Umbilical cord (tissue), 2 donors: ENCODE measurements around the gene AIF1L. TPM values are rescaled to one million over a fixed set of nuclear protein-coding genes. Genes with fewer than 3 reads are reported as not detected.
"Not testable (repeated sequence)": the region's sequence is repeated elsewhere in the genome, so short reads cannot be mapped to it uniquely, and the experiment has no call there.

Experiments used
- DNase-seq: peaks from one replicate; pipeline ENCODE4 v3.0.0-alpha.2; 2015; ENCODE audit warnings: low spot score
- total RNA-seq: library from RNA; depleted of rRNA; stranded (reverse); fragments of >200 nt; gene quantifications from one replicate; pipeline ENCODE4 v1.2.3, GENCODE V29; 2014; ENCODE audit warnings: low replicate concordance; ENCODE audit not compliant: insufficient read depth

The AIF1L gene
- total RNA-seq, 1 donor from 2014 or later = 35.4 TPM

DNA sequence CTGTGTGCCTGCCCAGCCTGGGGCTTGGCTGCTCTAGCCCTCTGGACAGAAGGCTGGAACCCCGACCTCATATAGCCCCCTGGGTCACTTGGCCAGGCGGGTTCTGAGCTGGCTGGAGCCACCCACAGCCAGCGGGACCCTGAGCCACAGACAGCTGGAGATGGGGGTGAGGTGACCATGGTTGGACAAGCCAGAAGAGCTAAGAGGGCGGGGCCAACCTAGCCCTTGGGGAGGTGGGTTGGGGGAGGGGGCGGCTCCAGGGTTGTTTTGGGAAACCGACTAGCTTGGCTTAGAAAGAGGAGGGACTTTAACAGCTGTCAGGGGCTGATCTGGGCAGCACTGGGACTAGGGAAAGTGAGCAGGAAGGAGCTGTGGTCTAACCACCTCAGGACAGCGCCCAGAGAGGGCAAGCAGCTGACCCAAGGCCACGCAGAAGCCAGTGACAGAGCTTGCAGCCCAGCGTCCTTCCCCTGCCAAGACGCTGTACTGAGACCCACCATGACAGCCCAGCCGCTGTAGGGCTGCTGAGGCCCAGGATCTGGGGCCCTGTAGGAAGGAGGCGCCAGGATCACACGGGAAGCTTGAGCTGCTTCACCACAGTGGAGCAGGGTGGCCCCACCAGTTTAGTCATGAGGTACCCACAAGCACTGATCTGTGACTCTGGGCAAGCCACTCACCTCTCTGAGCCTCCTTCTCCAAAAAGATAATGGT lies 2.2 kb downstream of the AIF1L start:
- DNase-seq = no peak

DNA sequence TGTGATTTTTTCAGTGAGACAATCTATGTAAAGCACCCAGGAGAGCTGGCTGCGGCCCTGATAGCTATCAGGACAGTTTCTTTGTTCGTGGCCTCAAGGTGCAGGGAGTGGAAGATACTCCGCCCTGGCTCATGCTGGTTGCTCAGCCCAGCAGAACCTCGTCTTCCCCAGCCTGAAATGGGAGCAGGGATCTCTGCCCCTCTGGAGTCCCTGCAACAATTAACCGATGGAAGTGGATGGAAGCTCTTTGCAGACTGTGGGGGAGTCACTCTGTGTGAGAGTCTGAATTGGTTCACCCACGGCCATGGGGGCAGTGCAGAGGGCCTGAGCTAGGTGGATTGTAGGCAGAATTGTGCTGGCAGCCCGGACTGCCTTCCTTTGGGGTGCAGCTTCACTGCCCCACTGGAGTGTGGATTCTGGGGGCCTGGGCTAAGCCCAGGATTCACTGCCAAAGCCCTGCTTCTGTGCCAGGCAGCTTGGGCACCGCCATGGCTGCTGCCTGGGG lies 2.8 kb downstream of the AIF1L start:
- DNase-seq = no peak

DNA sequence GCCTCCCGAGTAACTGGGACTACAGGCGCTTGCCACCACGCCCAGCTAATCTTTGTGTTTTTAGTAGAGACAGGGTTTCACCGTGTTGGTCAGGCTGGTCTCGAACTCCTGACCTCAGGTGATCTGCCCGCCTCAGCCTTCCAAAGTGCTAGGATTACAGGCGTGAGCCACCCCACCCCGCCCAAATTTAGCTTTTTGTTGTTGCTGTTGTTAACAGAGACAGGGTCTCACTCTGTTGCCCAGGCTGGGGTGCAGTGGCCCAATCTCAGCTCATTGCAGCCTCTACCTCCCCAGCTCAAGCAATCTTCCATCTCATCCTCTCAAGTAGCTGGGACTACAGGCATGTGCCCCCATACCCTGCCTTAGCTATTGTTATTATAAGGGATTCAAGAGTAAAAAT lies 3.5 kb downstream of the AIF1L start:
- not testable (repeated sequence) for DNase-seq

DNA sequence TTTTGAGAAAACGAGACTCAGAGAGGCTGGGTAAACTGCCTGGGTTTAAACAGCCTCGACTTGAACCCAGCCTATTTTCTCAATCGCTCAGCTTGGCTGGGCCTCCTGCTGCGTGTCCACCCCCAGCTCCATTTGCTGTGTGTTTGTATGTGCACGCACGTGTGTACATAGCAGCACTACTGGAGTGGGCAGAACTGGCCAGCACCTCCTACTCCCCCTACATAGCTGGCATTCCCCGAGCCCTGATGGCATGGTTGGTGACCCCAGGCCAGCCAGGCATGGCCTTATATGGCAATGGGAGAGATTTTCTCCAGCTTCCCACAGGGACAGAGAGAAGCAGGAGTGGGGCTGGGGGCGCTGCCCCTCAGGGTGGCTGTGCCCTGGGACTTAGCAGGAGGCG lies 4.1 kb downstream of the AIF1L start:
- peak; percentile 44 for DNase-seq

DNA sequence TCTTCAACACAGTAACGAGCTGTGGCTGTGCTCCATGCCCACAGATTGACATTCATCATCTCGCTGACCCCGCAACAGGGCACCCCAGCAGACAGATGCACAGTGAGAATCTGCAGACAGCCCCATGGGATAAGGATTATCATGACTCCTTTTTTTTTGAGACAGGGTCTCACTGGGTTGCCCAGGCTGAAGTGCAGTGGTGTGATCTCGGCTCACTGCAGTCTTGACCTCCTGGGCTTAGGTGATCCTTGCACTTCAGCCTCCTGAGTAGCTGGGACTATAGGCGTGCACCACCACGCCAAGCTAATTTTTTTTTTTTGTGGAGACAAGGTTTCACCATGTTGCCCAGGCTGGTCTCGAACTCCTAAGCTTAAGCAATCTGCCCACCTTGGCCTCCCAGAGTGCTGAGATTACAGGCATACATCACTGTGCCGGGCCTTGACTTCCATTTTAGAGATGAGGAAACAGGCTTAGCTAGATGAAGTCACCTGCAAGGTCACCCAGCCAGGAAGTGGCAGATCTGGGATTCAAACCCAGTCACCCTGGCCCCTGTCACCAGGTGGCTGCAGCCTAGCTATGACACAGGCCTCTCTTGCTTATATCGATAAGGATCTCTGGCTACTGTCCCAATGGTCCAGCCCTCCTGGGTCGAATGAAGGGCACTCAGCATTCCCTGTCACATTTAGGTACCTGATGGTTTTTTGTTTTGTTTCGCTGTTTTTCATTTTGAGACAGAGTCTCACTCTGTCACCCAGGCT lies 5.1 kb downstream of the AIF1L start:
- DNase-seq = no peak

DNA sequence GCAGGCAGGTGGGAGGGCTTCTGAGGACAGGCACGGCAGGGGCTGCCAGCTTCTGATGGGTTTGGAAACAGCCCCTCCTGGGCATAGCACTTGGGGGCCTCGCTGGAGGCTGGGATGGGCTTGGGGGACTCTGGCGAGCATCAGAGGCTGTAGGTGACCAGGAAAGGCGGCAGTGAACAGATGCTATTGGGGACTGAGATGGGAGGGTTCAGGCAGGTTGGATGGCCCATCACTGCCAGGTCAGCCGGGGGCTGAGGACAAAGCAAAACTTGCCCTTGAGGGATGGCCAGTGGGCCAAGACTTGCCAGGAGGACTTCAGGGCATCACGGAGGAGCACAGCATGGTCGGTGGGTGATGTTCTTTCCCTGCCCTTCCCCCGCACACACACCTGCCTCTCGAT lies 6.7 kb downstream of the AIF1L start:
- DNase-seq = no peak

DNA sequence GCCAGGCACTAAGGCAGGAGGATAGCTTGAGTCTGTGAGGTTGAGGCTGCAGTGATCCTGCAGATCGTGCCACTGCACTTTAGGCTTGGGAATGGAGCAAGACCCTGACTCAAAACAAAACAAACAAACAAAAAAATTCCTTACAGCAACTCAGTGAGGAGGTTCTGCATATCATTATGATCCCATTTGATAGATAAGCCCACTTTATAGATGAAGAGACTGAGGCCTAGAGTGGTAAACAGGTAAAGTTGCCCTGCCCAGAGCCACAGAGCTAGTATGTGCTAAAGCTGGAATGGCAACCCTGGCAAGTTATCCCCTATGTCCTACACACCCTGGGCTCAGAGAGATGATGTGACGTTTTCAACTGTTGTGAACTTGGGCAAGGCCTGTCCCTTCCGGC lies 7.2 kb downstream of the AIF1L start:
- DNase-seq = no peak

DNA sequence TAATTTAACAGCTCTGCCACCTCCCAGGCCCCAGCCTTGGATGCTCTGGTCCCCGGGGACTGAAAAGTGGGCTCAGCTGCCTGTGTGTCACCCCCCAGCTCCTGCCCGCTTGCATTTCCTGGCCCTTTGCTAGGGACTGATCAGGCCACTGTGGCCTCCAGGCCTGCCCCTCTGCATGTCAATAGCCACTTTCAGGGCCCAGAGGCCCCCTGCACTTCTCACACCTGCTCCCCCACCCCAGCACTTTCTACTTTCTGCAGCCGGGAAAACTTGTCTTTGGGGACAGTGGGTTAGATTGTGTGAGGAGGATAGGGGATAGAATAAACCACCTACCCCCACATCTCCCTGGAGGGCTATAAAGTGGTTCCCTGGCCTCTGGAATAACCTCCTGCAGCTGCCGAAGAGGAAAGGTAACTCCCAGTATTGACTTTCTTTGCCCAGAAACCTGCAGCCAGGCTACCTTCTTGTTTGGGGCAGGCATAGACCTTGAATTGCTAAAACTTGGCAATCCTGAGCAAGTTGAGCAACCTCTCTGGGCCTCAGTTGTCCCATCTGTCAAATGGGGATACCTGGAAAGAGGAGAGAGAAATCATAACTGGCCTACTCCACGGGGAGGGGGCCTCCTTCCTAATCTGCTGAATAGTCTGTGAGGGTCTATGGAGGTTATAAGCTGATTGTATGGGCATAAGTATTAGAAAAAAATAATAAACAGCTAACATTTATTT lies 7.8 kb downstream of the AIF1L start:
- no peak for DNase-seq

DNA sequence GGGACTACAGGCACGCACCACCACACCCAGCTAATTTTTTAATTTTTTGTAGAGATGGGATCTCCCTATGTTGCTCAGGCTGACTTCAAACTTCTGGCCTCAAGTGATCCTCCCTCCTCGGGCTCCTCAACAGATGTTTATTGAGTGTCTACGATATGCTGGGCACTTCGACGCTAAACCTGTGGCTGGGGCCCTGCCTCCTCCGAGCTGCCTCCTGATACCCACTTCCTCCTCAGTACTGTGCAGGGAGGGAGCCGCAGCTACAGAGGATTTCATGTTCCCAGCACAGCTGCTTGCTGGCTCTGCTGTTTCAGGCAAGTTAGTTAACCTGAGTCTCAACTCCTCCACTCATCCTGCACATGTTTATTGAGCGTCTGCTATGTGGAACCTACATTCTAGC lies 9.6 kb downstream of the AIF1L start:
- DNase-seq = no peak

DNA sequence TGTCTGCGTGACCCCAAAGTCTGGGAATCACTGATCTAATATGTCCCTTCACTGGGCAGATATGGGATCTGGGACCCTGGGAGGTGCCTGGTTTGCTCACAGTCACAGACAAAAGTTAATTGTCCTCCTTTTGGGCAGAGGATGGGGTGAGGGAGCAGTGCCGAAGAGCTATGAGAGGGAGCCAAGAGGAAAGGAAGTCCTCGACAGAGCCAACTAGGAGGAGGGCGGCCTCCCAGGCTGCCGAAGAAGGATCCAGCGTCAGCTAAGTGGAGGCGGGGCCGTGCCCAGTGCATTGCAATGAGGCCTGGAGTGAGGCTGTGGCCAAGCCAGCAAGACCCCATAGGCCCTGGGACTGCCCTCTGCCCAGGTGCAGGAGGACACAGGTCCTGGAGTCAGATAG lies 11.4 kb downstream of the AIF1L start:
- no peak for DNase-seq

DNA sequence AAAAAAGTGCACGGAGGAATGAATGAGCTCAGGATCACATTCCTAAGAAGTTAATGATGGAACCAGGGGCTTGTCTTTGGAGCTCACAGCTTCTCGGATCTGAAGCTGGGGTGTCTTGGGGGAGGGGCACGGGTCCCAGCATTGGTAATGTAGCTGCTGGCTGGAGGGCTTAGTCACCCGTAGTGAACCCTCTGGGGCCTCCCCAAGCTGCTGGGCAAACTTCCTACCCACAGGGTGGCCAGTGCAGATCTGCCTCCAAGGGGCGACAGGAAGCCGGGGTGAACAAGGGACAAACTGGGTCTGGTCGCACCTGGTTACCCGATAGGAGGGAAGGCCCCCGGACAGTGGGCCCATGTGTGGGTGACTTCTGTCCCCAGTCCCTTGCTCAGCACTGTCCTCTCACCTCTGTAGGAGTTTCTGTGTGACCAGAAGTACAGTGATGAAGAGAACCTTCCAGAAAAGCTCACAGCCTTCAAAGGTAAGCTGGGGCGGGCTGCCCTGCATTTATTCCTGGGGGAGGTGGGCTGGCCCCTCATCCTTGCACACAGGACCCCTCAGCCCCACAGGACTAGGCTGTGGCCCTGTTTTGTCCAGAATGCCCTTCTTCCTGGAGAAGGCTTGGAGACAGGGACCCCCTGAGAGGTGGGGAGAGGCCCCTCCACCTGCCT lies 15.0 kb downstream of the AIF1L start:
- DNase-seq = no peak

DNA sequence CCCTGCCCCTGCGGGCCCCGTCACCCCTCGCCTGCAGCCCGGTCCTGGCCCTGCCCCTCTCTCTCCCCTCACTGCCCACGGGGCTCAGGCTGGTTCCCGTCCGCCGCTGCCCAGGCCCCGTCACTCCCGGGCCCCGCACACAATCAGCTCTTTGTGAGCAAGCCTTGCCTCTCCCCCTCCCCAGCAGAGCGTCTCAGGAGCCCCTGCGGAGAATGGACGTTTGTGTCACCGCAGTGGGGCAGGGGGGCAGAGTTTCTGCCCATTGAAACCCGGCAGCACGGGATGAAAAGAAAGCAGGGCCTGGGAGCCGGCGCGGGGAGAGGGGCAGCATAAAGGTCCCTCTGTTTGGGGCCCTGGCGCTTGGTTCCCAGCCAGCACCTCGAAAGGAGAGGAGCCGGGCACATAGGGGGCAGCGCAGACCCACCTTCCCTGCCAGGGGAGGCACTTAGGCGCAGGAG lies 15.6 kb downstream of the AIF1L start:
- DNase-seq = no peak

DNA sequence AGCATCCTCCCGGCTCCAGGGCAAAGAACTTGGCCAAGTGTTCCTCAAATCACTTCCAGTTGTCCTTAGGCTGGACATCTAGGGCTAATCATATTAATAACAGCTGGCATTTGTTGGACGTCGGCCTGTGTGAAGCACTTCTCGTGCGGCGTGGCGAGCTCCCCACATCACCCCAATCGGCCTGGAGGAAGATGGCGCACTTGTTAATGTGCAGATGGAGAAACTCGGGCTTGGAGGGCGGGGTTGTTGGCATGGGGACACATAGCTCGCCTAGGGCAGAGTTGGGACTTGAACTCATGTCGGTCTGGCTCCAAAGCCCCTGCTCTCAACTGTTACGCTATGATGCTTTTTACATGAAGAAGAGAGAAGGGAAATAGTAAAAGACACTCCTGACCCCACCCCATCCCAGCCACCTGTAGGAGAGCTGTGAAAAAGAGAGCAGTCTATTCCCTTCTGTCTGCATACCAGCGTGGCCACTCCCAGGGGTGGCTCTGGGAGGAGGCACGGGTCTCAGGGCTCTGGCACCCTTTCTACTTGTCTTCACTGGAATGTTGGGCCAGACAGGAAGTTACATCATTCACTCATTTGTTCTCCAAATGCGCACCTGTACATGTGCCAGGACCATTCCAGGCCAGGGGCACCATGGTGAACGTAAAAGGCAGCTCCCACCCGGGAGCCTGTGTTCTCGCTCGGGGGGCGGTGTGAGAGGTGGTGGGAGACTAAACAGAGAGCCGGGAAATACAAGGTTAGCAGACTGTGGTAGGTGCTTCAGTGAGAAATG lies 16.2 kb downstream of the AIF1L start:
- DNase-seq = no peak

DNA sequence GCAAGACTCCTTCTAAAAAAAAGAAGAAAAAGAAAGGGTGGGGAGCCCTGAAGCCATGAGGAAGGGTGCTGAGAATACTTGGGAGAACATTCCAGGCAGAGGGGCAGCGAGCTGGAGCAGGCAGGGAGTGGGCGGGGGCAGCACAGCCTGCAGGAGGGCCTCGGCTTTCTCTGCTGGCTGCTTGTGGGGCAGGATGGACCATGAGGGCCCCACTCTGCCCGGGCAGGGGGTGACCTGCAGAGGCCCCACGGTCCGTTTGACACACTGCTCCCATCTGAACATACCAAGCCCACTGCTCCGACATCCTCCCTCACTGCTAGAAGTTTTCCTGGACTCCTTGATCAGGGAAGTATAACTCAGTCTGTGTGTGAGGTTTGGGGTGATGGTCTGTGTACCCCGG lies 17.3 kb downstream of the AIF1L start:
- no peak for DNase-seq

DNA sequence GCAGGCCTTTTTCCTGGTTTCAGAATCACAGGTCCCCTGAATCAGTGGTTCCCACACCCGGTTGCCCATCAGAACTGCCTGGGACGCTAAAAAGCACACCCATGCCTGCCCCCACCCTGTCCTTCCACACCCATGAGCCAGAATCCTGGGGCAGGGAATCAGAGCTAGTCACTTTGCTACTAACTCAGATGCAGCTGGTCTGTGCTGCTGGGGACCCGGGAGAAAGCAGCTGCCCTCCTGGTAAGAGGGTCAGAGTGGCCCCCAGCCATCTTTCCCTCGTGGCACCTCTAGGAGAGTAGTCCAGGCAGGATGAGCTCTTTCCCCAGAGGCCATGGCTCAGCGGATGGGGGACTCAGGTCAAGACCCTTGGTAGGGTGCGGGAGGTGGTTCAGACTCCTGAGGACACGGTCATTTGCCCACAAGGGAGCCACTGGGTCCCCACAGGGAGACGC lies 17.8 kb downstream of the AIF1L start:
- no peak for DNase-seq

DNA sequence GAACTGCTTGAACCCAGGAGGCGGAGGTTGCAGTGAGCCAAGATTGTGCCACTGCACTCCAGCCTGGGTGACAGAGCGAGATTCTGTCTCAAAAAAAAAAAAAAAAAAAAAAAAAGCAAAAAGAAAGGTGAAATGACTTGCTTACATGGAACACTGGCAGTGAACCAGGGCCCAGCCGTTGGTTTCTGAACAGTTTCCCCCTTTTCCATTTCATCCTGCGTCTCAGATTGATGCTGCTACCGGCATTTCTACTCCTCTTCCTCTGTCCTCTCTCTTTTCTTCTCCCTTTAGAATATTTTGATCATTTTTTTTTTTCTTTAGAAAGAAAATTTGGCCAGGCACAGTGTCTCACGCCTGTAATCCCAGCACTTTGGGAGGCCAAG lies 19.0 kb downstream of the AIF1L start:
- not testable (repeated sequence) for DNase-seq

DNA sequence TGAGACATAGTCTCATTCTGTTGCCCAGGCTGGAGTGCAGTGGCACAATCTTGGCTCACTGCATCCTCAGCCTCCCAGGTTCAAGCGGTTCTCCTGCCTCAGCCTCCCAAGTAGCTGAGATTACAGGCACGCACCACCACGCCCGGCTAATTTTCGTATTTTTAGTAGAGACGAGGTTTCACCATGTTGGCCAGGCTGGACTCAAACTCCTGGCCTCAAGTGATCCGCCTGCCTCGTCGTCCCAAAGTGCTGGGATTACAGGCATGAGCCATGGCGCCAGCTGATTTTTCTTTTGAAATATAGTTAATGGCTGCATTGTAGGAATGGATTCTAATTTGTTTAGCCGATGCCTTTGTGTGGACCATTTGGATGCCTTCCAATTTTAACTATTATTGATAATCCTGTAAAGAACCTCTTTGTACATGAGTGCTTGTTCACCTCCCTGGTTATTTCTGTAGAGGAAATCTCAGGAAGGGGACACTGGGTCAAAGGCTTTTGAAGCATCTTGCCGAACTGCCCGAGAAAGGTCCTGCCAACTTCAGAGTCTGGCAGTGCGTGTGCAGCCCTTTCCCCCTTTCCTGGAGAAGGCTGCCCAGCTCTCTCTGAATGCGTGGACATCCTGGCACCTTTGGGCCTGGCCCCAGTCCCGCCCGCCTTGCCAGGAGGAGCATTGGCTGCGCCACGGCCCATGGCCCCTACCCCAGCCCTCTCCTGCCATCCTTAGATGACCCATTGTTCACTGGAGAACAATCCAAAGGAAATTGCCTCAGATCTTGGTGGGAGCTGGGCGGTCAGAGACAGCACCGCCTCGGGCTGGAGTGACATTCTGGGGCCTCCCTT lies 20.2 kb downstream of the AIF1L start:
- DNase-seq = no peak

DNA sequence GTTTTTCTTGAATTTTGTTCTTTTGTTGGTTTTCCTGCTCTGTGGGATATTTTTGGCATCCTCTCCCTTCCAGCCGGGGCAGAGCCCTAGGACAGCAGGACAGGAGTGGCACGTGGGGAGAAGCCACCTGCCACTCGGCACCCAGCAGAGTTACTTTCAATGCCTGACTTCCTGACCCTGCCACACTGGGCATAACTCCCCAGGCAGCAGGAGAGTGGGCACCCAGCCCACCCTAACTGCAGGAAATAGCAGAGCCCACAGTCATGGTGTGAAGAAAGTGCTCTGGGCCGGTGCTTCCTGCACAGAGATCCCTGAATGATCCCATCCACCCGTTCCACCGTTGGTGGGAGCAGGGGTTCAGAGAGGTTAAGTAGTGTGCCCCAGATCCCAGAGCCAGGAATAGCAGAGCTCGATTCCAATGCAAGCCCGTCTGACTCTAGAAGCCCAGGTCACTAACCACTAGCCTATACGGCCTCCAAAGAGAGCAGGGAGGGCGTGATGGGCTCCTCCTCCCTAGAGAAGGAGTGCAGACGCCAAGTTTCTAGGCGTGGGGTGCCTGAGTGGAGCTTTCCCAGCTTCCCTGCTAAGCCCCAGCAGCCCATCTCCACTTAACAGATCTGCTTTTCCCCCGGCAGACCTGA lies 20.9 kb downstream of the AIF1L start:
- DNase-seq = no peak

DNA sequence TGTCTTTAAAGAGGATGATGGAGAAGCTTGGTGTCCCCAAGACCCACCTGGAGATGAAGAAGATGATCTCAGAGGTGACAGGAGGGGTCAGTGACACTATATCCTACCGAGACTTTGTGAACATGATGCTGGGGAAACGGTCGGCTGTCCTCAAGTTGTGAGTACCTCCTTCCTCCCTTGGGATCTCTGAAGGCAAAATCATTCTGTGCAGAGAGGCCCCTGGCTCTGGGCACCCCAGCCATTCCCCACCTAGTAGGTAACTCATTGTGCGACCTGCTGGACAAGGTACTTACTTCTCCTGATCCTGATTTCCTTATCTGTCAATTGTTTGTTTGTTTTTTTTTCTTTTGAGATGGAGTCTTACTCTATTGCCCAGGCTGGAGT lies 21.4 kb downstream of the AIF1L start:
- no peak for DNase-seq

DNA sequence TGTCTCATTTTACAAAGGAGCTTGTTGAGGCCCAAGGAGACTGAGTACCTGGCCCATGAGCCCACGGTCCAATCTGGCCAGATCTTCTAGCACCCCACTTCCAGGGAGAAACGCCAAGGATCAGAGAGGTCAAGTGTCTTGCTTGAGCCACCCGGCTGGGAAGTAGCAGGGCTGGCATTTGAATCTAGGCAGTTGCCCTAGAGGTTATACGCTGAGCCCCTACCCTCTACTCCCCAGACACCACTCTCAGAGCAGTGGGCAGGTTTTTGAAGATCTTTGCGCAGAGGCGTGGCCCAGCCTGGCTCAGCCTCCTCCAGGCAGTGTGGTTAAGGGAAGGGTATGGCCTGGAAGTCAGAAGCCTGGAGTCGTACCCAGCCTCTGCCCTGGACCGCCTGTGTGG lies 23.3 kb downstream of the AIF1L start:
- no peak for DNase-seq
